H1 (cell line): ENCODE data around the gene ADORA1. TPM values are rescaled to one million over a fixed set of nuclear protein-coding genes. Genes with fewer than 3 reads are reported as not detected.

ENCODE experiments used
- CTCF ChIA-PET: fragments of 300-600 bp; sonication (Branson Sonifier 250); formaldehyde crosslinking; loops from one replicate; lab custom pipeline; 2021; ENCODE audit not compliant: partially characterized antibody; lab: Charles Lee
- POLR2A ChIA-PET: fragments of 300-600 bp; sonication (Branson Sonifier 250); formaldehyde crosslinking; loops from one replicate; lab custom pipeline; 2021; ENCODE audit warnings: inconsistent platforms; ENCODE audit not compliant: partially characterized antibody; lab: Charles Lee
- DNase-seq, 2 experiments: peaks; one replicate each; pipeline versions ENCODE4 v3.0.0 to v3.0.0-alpha.2; 2010 to 2022; ENCODE audit warnings: low spot score in 2 of 2, low read depth in 1 of 2, mixed read lengths in 1 of 2
- FAIRE-seq: peaks from 2 replicates; lab custom pipeline; 2011; peaks lifted over from hg19 to GRCh38; lab: Jason Lieb, UNC
- H2AFZ ChIP-seq: 2 replicates; pipeline ENCODE4 v1.8.1; 2012; ENCODE audit warnings: low read length, inconsistent platforms
- H2AK5ac ChIP-seq: 2 replicates; pipeline ENCODE4 v1.6.1; 2013; ENCODE audit warnings: low read depth, low read length
- H2BK120ac ChIP-seq: replicated peaks from 2 replicates; pipeline ENCODE3; 2013; ENCODE audit warnings: low read depth, low read length, inconsistent platforms
- H2BK12ac ChIP-seq: 2 replicates; pipeline ENCODE4 v1.6.1; 2013; ENCODE audit warnings: low read depth, low read length
- H2BK15ac ChIP-seq: 2 replicates; pipeline ENCODE4 v1.6.1; 2013; ENCODE audit warnings: low read length
- H2BK20ac ChIP-seq: 2 replicates; pipeline ENCODE4 v1.6.1; 2013; ENCODE audit warnings: low read length
- H2BK5ac ChIP-seq: 2 replicates; pipeline ENCODE4 v1.6.1; 2013; ENCODE audit warnings: low read depth, low read length
- H3K14ac ChIP-seq: 2 replicates; pipeline ENCODE4 v1.6.1; 2013; ENCODE audit warnings: inconsistent platforms; ENCODE audit not compliant: insufficient read length
- H3K18ac ChIP-seq: 2 replicates; pipeline ENCODE4 v1.6.1; 2013; ENCODE audit warnings: low read length; ENCODE audit errors: extremely low read depth
- H3K23ac ChIP-seq: 2 replicates; pipeline ENCODE4 v1.6.1; 2013; ENCODE audit warnings: inconsistent platforms; ENCODE audit not compliant: insufficient read length
- H3K23me2 ChIP-seq: 2 replicates; pipeline ENCODE4 v1.6.1; 2013; ENCODE audit warnings: low read depth, low read length
- H3K27ac ChIP-seq: 2 replicates; pipeline ENCODE4 v1.6.1; 2011; ENCODE audit warnings: low read depth, low read length, inconsistent platforms
- H3K27me3 ChIP-seq, 4 experiments: replicated peaks in 1 of 4; 1 replicate in 1 of 4; 2 replicates in 3 of 4; pipeline versions ENCODE4 v1.6.1 to v1.8.1; 2011 to 2013; ENCODE audit warnings: low read length in 3 of 4, mild to moderate bottlenecking in 3 of 4, inconsistent platforms in 2 of 4, mixed read lengths in 2 of 4, moderate library complexity in 1 of 4; ENCODE audit not compliant: control insufficient read depth in 3 of 4, insufficient read depth in 3 of 4; ENCODE audit errors: extremely low read depth in 1 of 4
- H3K36me3 ChIP-seq, 4 experiments: 2 replicates each; pipeline versions ENCODE4 v1.6.1 to v1.8.1; 2011 to 2013; ENCODE audit warnings: mild to moderate bottlenecking in 4 of 4, low read length in 3 of 4, moderate library complexity in 2 of 4, control low read depth in 1 of 4, inconsistent platforms in 1 of 4; ENCODE audit not compliant: insufficient read depth in 4 of 4, control insufficient read depth in 2 of 4
- H3K4ac ChIP-seq: replicated peaks from 2 replicates; pipeline ENCODE3; 2013; ENCODE audit warnings: low read length, low read depth, mixed read lengths, inconsistent platforms; ENCODE audit not compliant: insufficient read length
- H3K4me1 ChIP-seq, 4 experiments: replicated peaks in 1 of 4; 1 replicate in 1 of 4; 2 replicates in 3 of 4; pipeline versions ENCODE4 v1.6.1 to v1.8.1; 2011 to 2013; ENCODE audit warnings: low read length in 3 of 4, inconsistent platforms in 2 of 4, mixed read lengths in 1 of 4; ENCODE audit not compliant: insufficient read depth in 4 of 4, control insufficient read depth in 3 of 4
- H3K4me2 ChIP-seq, 2 experiments: 2 replicates each; pipeline versions ENCODE4 v1.6.1 to v1.8.1; 2011 to 2013; ENCODE audit warnings: low read depth in 2 of 2, low read length in 2 of 2, control low read depth in 1 of 2, inconsistent platforms in 1 of 2, mild to moderate bottlenecking in 1 of 2; ENCODE audit not compliant: insufficient read depth in 1 of 2
- H3K4me3 ChIP-seq, 4 experiments: fragments of 200-600, 300-600 bp in 1 of 4; sonication (generic), shearing (Covaris generic), sonication (Bioruptor Twin) in 1 of 4; 2 replicates each; pipeline versions ENCODE4 v1.5.1 to v1.8.1; 2011 to 2016; ENCODE audit warnings: low read length in 4 of 4, low read depth in 3 of 4, control low read depth in 2 of 4, inconsistent platforms in 2 of 4, mild to moderate bottlenecking in 2 of 4, mixed read lengths in 1 of 4, moderate library complexity in 1 of 4; ENCODE audit not compliant: insufficient read depth in 2 of 4; ENCODE audit errors: extremely low read depth in 1 of 4
- H3K56ac ChIP-seq: replicated peaks from 2 replicates; pipeline ENCODE3; 2013; ENCODE audit warnings: low read depth, mild to moderate bottlenecking, mixed read lengths, low read length, inconsistent platforms; ENCODE audit not compliant: insufficient read length
- H3K79me1 ChIP-seq: 2 replicates; pipeline ENCODE4 v1.6.1; 2013; ENCODE audit warnings: low read depth, low read length, control low read depth
- H3K79me2 ChIP-seq, 2 experiments: 2 replicates each; pipeline versions ENCODE4 v1.6.1 to v1.8.1; 2012 to 2013; ENCODE audit warnings: low read length in 2 of 2, mild to moderate bottlenecking in 2 of 2, inconsistent platforms in 1 of 2; ENCODE audit not compliant: insufficient read depth in 2 of 2, control insufficient read depth in 1 of 2
- H3K9ac ChIP-seq, 4 experiments: replicated peaks in 1 of 4; 1 replicate in 1 of 4; 2 replicates in 3 of 4; pipeline versions ENCODE4 v1.6.1 to v1.8.1; 2011 to 2013; ENCODE audit warnings: low read depth in 3 of 4, low read length in 3 of 4, control low read depth in 2 of 4, mild to moderate bottlenecking in 2 of 4, moderate library complexity in 2 of 4, inconsistent platforms in 1 of 4; ENCODE audit errors: extremely low read depth in 1 of 4
- H3K9me3 ChIP-seq, 2 experiments: 2 replicates each; pipeline versions ENCODE4 v1.6.1 to v1.8.1; 2012 to 2013; ENCODE audit warnings: mild to moderate bottlenecking in 2 of 2, moderate library complexity in 2 of 2, control low read depth in 1 of 2, inconsistent platforms in 1 of 2, low read depth in 1 of 2, low read length in 1 of 2, mixed read lengths in 1 of 2; ENCODE audit not compliant: insufficient read depth in 2 of 2
- H4K20me1 ChIP-seq, 2 experiments: replicated peaks in 1 of 2; 2 replicates each; pipeline versions ENCODE3 to v1.8.1; 2011 to 2013; ENCODE audit warnings: inconsistent platforms in 2 of 2, low read length in 2 of 2, mild to moderate bottlenecking in 1 of 2; ENCODE audit not compliant: insufficient read depth in 2 of 2, control insufficient read depth in 1 of 2
- H4K5ac ChIP-seq: 2 replicates; pipeline ENCODE4 v1.6.1; 2013; ENCODE audit warnings: low read length, low read depth, mixed read lengths, inconsistent platforms; ENCODE audit not compliant: insufficient read length
- H4K8ac ChIP-seq: 2 replicates; pipeline ENCODE4 v1.8.0; 2013; ENCODE audit warnings: mild to moderate bottlenecking, moderate library complexity, low read length, inconsistent platforms; ENCODE audit not compliant: insufficient read depth; ENCODE audit errors: extremely low read depth
- H4K91ac ChIP-seq: replicated peaks from 2 replicates; pipeline ENCODE3; 2013; ENCODE audit warnings: low read length, mixed read lengths, inconsistent platforms; ENCODE audit not compliant: insufficient read length
- SIX5 ChIP-seq: IDR thresholded peaks from 2 replicates; pipeline ENCODE4 v1.6.1; 2011; ENCODE audit warnings: mild to moderate bottlenecking, low read depth, low read length
- WGBS, 2 experiments: shearing (Covaris generic) in 1 of 2; methylation state at CpG; one replicate each; pipeline versions ENCODE4 v1.1.6 to v1.1.7; 2013 to 2015; ENCODE audit warnings: low lambda C conversion rate in 2 of 2, mixed read lengths in 2 of 2, inconsistent platforms in 1 of 2, low coverage in 1 of 2, missing lambda C conversion rate in 1 of 2; ENCODE audit not compliant: insufficient replicate concordance in 2 of 2, insufficient coverage in 1 of 2, insufficient read length in 1 of 2; ENCODE audit errors: extremely low coverage in 1 of 2, missing lambda C conversion rate in 1 of 2; 5-methylcytosine and 5-hydroxymethylcytosine counted together
- polyA plus RNA-seq, 7 experiments: library from polyadenylated mRNA; depleted of rRNA in 3 of 7; stranded (reverse) in 5 of 7; unstranded in 2 of 7; fragments of >200 nt in 5 of 7; fragments of 200-250 nt in 2 of 7; gene quantifications; 1 replicate in 5 of 7; 2 replicates in 1 of 7; 4 replicates in 1 of 7; pipeline versions ENCODE4 v1.2.1 to v1.2.3, GENCODE V29; 2011 to 2013; ENCODE audit warnings: missing spikeins in 2 of 7, mixed read lengths in 2 of 7
- total RNA-seq: library from RNA; stranded (reverse); fragmentation: NEBNext Ultra II Directional; extraction: Animal tissue kit (Norgen Biotek cat#: 25700); gene quantifications from 2 replicates; pipeline ENCODE4 v1.2.1, GENCODE V29; 2021
- TF ChIP-seq, protein P1 (sequence below), 3 experiments: IDR thresholded peaks; 1 replicate in 2 of 3; 2 replicates in 1 of 3; pipeline versions ENCODE4 v1.5.1 to v1.6.1; 2011; ENCODE audit warnings: low read length in 3 of 3, mild to moderate bottlenecking in 3 of 3, inconsistent platforms in 2 of 3, low read depth in 1 of 3, moderate library complexity in 1 of 3; ENCODE audit not compliant: insufficient read depth in 1 of 3; ENCODE audit errors: control extremely low read depth in 1 of 3

ADORA1 gene
- total and polyA plus RNA-seq, 2 of the 8 experiments (the other 6 are each of a cell fraction or from before 2014, with no cell fraction given), result 3.3 to 6.7 TPM

- H3K18ac ChIP-seq, result peak overlapping the region; percentile 1
- no peak for FAIRE-seq
- H2AK5ac ChIP-seq, result peak overlapping the region; percentile 61; the same call in 1 of the 2 replicates
- H4K20me1 ChIP-seq, result no peaks in the 10 kb centered on the region
- H3K36me3 ChIP-seq, result no peaks in the 10 kb centered on the region
- no peaks in the 10 kb centered on the region for H3K27me3 ChIP-seq
- H2BK20ac ChIP-seq, result no peak overlapping the region; the same call in 1 of the 2 replicates
- ChIA-PET CTCF (interaction anchor here (0.9 to 49.1 kb wide), 23 partner anchors 11 to 356 kb away, joined by 3 to 1071 read pairs (median 6); partner anchors contain the start of genes ADORA1, MYBPH, MYOG and PPFIA4), POLR2A (interaction anchor here (2.4 kb wide), 1 partner anchor 20 kb away, joined by 8 read pairs; no protein-coding TSS in a partner anchor)
- no peaks in the 10 kb centered on the region for H3K79me2 ChIP-seq
- H3K4ac ChIP-seq, result no peak overlapping the region
- H2BK12ac ChIP-seq, result peak overlapping the region; percentile 51; the same call in 1 of the 2 replicates
- no peak overlapping the region for H3K23ac ChIP-seq
- no peak overlapping the region for H2AFZ ChIP-seq
- no peak overlapping the region for H2BK120ac ChIP-seq
- TF ChIP-seq, protein P1, sequence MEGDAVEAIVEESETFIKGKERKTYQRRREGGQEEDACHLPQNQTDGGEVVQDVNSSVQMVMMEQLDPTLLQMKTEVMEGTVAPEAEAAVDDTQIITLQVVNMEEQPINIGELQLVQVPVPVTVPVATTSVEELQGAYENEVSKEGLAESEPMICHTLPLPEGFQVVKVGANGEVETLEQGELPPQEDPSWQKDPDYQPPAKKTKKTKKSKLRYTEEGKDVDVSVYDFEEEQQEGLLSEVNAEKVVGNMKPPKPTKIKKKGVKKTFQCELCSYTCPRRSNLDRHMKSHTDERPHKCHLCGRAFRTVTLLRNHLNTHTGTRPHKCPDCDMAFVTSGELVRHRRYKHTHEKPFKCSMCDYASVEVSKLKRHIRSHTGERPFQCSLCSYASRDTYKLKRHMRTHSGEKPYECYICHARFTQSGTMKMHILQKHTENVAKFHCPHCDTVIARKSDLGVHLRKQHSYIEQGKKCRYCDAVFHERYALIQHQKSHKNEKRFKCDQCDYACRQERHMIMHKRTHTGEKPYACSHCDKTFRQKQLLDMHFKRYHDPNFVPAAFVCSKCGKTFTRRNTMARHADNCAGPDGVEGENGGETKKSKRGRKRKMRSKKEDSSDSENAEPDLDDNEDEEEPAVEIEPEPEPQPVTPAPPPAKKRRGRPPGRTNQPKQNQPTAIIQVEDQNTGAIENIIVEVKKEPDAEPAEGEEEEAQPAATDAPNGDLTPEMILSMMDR (IDR thresholded peaks at IDR 0.05; ENCODE audit: control extremely low read depth in 1 of 3, insufficient read depth in 1 of 3, low read depth in 1 of 3, low read length in 3 of 3), result peak; percentile 35 to 63 (median 52); a peak in 3 of 4 replicates
- no peak for TF ChIP-seq SIX5
- 90% methylated on average over 5 of the region's 5 CpGs; no CpG with 5 or more reads in 1 of the 2 experiments for WGBS, 2 experiments
- H3K4me3 ChIP-seq, result no peak overlapping the region
- no peak overlapping the region; a peak in 1 of 4 replicates for H3K4me2 ChIP-seq
- 0 out of 4 replicates have a peak, but pooled peaks cover 0 to under 1% of the 10 kb centered on the region in 2 experiments for H3K9me3 ChIP-seq
- no peak overlapping the region for H3K9ac ChIP-seq
- H4K91ac ChIP-seq, result no peak overlapping the region
- no peak overlapping the region for H2BK5ac ChIP-seq
- no peak overlapping the region for H4K5ac ChIP-seq
- H3K79me1 ChIP-seq, result no peaks in the 10 kb centered on the region
- H3K14ac ChIP-seq, result no peak overlapping the region
- peaks cover 7 to 43% (median 19%) of the 10 kb centered on the region in 4 experiments for H3K4me1 ChIP-seq
- H2BK15ac ChIP-seq, result no peak overlapping the region
- H3K23me2 ChIP-seq, result no peaks in the 10 kb centered on the region; the same call in 1 of the 2 replicates
- no peak overlapping the region for H4K8ac ChIP-seq
- H3K56ac ChIP-seq, result no peak overlapping the region
- H3K27ac ChIP-seq, result no peak overlapping the region
- DNase-seq, result no peak
Measured at GRCh38 chr1:203148127-203148526, 20.6 kb downstream of the ADORA1 start.
